KMS-11 (cell line): ENCODE results near the gene FAM180A.

Source experiments
- H2AFZ ChIP-seq: fragments of 200-600 bp; sonication (generic); 2 replicates; pipeline ENCODE4 v1.6.1; 2016; ENCODE audit warnings: antibody characterized with exemption, mixed run types, low read depth
- H3K27ac ChIP-seq: fragments of 200-600 bp; sonication (generic); 2 replicates; pipeline ENCODE4 v1.6.1; 2016; ENCODE audit warnings: mild to moderate bottlenecking, mixed run types
- H3K27me3 ChIP-seq: fragments of 200-600 bp; sonication (generic); 2 replicates; pipeline ENCODE4 v1.6.1; 2017; ENCODE audit warnings: mild to moderate bottlenecking, low read depth, mixed run types, moderate library complexity; ENCODE audit not compliant: insufficient read depth
- H3K36me3 ChIP-seq: fragments of 200-600 bp; sonication (generic); 2 replicates; pipeline ENCODE4 v1.6.1; 2017; ENCODE audit warnings: mild to moderate bottlenecking, mixed run types; ENCODE audit not compliant: insufficient read depth
- H3K4me1 ChIP-seq: fragments of 200-600 bp; sonication (generic); 2 replicates; pipeline ENCODE4 v1.6.1; 2016; ENCODE audit warnings: mild to moderate bottlenecking, low read depth, mixed run types; ENCODE audit not compliant: poor library complexity, severe bottlenecking
- H3K4me2 ChIP-seq: fragments of 200-600 bp; sonication (generic); 2 replicates; pipeline ENCODE4 v1.7.0; 2016; ENCODE audit warnings: mild to moderate bottlenecking, mixed run types
- H3K4me3 ChIP-seq: fragments of 200-600 bp; sonication (generic); IDR thresholded peaks from 2 replicates; pipeline ENCODE4 v1.6.1; 2017; ENCODE audit warnings: low read depth, low read length, mixed read lengths; ENCODE audit not compliant: insufficient read depth
- H3K79me2 ChIP-seq: fragments of 200-600 bp; sonication (generic); 2 replicates; pipeline ENCODE4 v1.6.1; 2016; ENCODE audit warnings: low read depth, mixed run types; ENCODE audit not compliant: insufficient read depth
- H3K9ac ChIP-seq: fragments of 200-600 bp; sonication (generic); 2 replicates; pipeline ENCODE4 v1.6.1; 2016; ENCODE audit warnings: mild to moderate bottlenecking, mixed run types
- H4K20me1 ChIP-seq: fragments of 200-600 bp; sonication (generic); 2 replicates; pipeline ENCODE4 v1.6.1; 2016; ENCODE audit warnings: mild to moderate bottlenecking, mixed run types; ENCODE audit not compliant: insufficient read depth
- CTCF ChIP-seq: fragments of 200-600 bp; sonication (generic); conservative IDR thresholded peaks from 2 replicates; pipeline ENCODE4 v1.6.1; 2017; ENCODE audit warnings: low read depth, mild to moderate bottlenecking, antibody characterized with exemption, low read length, moderate library complexity, mixed read lengths

Gene FAM180A

GRCh38 chr7:135684699-135685098, 63.9 kb downstream of the FAM180A start:
- no peak overlapping the region for H3K27ac ChIP-seq
- no peak for TF ChIP-seq CTCF

GRCh38 chr7:135684136-135684535, 64.5 kb downstream of the FAM180A start:
- Histone ChIP-seq H3K9ac (no peak overlapping the region), H2AFZ (no peak overlapping the region), H3K79me2 (no peaks in the 10 kb centered on the region), H3K27ac (no peak overlapping the region), H3K27me3 (no peaks in the 10 kb centered on the region), H3K4me1 (peaks cover 36% of the 10 kb centered on the region), H3K4me3 (no peak overlapping the region), H3K36me3 (no peaks in the 10 kb centered on the region), H3K4me2 (no peak overlapping the region), H4K20me1 (no peaks in the 10 kb centered on the region)
- no peak for TF ChIP-seq CTCF

More at GRCh38 chr7:135684699-135685098, 63.9 kb downstream of the FAM180A start:
- no peak overlapping the region for H3K4me2 ChIP-seq
- H2AFZ ChIP-seq = no peak overlapping the region
- no peak overlapping the region for H3K4me3 ChIP-seq
- no peaks in the 10 kb centered on the region for H4K20me1 ChIP-seq
- H3K36me3 ChIP-seq = no peaks in the 10 kb centered on the region
- no peak overlapping the region for H3K9ac ChIP-seq
- H3K27me3 ChIP-seq = no peaks in the 10 kb centered on the region
- H3K4me1 ChIP-seq = peaks cover 30% of the 10 kb centered on the region
- no peaks in the 10 kb centered on the region for H3K79me2 ChIP-seq

GRCh38 chr7:135683609-135684008, 65.0 kb downstream of the FAM180A start:
- Histone ChIP-seq H3K27me3 (no peaks in the 10 kb centered on the region), H3K27ac (no peak overlapping the region), H4K20me1 (no peaks in the 10 kb centered on the region), H2AFZ (no peak overlapping the region), H3K4me3 (no peak overlapping the region), H3K36me3 (no peaks in the 10 kb centered on the region), H3K4me1 (peaks cover 41% of the 10 kb centered on the region), H3K79me2 (no peaks in the 10 kb centered on the region), H3K4me2 (no peak overlapping the region), H3K9ac (no peak overlapping the region)
- no peak for TF ChIP-seq CTCF

GRCh38 chr7:135682191-135682590, 66.4 kb downstream of the FAM180A start:
- no peaks in the 10 kb centered on the region for H3K36me3 ChIP-seq
- no peaks in the 10 kb centered on the region for H4K20me1 ChIP-seq
- TF ChIP-seq CTCF = no peak
- no peak overlapping the region for H3K4me3 ChIP-seq
- H3K9ac ChIP-seq = no peak overlapping the region
- H3K27me3 ChIP-seq = no peaks in the 10 kb centered on the region
- no peak overlapping the region for H3K27ac ChIP-seq
- no peaks in the 10 kb centered on the region for H3K79me2 ChIP-seq
- peak overlapping the region; percentile 88; the same call in 1 of the 2 replicates for H3K4me2 ChIP-seq
- peaks cover 41% of the 10 kb centered on the region for H3K4me1 ChIP-seq
- no peak overlapping the region for H2AFZ ChIP-seq

- no peaks in the 10 kb centered on the region for H4K20me1 ChIP-seq
- H3K27ac ChIP-seq = peak overlapping the region; percentile 68; the same call in 1 of the 2 replicates
These were observed 66.9 kb downstream of the FAM180A start for GRCh38 chr7:135681762-135682161.

More at GRCh38 chr7:135681762-135682161, 66.9 kb downstream of the FAM180A start:
- Histone ChIP-seq H3K9ac (peak overlapping the region; percentile 44; the same call in 1 of the 2 replicates), H3K4me1 (peaks cover 41% of the 10 kb centered on the region), H3K36me3 (no peaks in the 10 kb centered on the region), H3K4me3 (no peak overlapping the region), H3K79me2 (no peaks in the 10 kb centered on the region), H3K27me3 (no peaks in the 10 kb centered on the region), H2AFZ (no peak overlapping the region; the same call in 1 of the 2 replicates), H3K4me2 (peak overlapping the region; percentile 88)
- TF ChIP-seq CTCF = no peak
